HG03558 (cell line): ENCODE data around the gene FADS2.

Source experiments
- ATAC-seq: cut with Tn5 transposase; IDR thresholded peaks from one replicate; pipeline ENCODE4 v1.9.1; 2021; ENCODE audit warnings: moderate number of reproducible peaks; ENCODE audit not compliant: unreplicated experiment; ENCODE audit errors: extremely low read depth

The FADS2 gene

GRCh38 chr11:61795459-61795858, 32.6 kb upstream of the FADS2 start:
- no peak for ATAC-seq

GRCh38 chr11:61795876-61796526, 32.1 kb upstream of the FADS2 start:
- ATAC-seq, result no peak

GRCh38 chr11:61797263-61797944, 30.7 kb upstream of the FADS2 start:
- ATAC-seq, result no peak

- ATAC-seq, result no peak
These were observed 28.3 kb upstream of the FADS2 start for GRCh38 chr11:61799665-61800284.

- ATAC-seq, result no peak
These were observed 27.5 kb upstream of the FADS2 start for GRCh38 chr11:61800331-61801281.

- ATAC-seq, result no peak
These were observed 25.5 kb upstream of the FADS2 start for GRCh38 chr11:61802605-61803004.

- ATAC-seq, result no peak
These were observed 24.0 kb upstream of the FADS2 start for GRCh38 chr11:61803889-61804647.

- no peak for ATAC-seq
These were observed 23.0 kb upstream of the FADS2 start for GRCh38 chr11:61805146-61805545.

- ATAC-seq, result no peak
These were observed 21.3 kb upstream of the FADS2 start for GRCh38 chr11:61806785-61807184.

- ATAC-seq, result no peak
These were observed 17.4 kb upstream of the FADS2 start for GRCh38 chr11:61810671-61811175.

- ATAC-seq, result no peak
These were observed 16.3 kb upstream of the FADS2 start for GRCh38 chr11:61811831-61812230.

GRCh38 chr11:61812736-61813411, 15.2 kb upstream of the FADS2 start:
- ATAC-seq, result no peak

- ATAC-seq, result no peak
These were observed 13.7 kb upstream of the FADS2 start for GRCh38 chr11:61814247-61814957.

- ATAC-seq, result peak; percentile 28
These were observed 12.9 kb upstream of the FADS2 start for GRCh38 chr11:61814958-61815789.

GRCh38 chr11:61815790-61816735, 12.0 kb upstream of the FADS2 start:
- ATAC-seq, result peak; percentile 11

GRCh38 chr11:61816736-61817455, 11.2 kb upstream of the FADS2 start, which contains the start of gene FADS1:
Gene FADS1, minus strand, starts transcription at chr11:61817003. Its CDS starts 74 bp downstream, at chr11:61816929.
- peak; percentile 32 for ATAC-seq
